OCI-LY1 (cell line): ENCODE data around the gene STK38L.
"Not testable (repeated sequence)": the region's sequence is repeated elsewhere in the genome, so short reads cannot be mapped to it uniquely, and the experiment has no call there.

Experiments used
- CTCF ChIP-seq: fragments of 200-600 bp; sonication (generic), shearing (Covaris generic); IDR thresholded peaks from 2 replicates; pipeline ENCODE4 v1.5.1; 2017; ENCODE audit warnings: mild to moderate bottlenecking, antibody characterized with exemption, low read length, moderate library complexity, mixed read lengths
- EZH2 ChIP-seq: fragments of 200-600 bp; sonication (generic), shearing (Covaris generic); IDR thresholded peaks from 2 replicates; pipeline ENCODE4 v1.8.0; 2017; ENCODE audit warnings: borderline replicate concordance, mixed run types, mild to moderate bottlenecking, antibody characterized with exemption, low read length, moderate library complexity, mixed read lengths

DNA sequence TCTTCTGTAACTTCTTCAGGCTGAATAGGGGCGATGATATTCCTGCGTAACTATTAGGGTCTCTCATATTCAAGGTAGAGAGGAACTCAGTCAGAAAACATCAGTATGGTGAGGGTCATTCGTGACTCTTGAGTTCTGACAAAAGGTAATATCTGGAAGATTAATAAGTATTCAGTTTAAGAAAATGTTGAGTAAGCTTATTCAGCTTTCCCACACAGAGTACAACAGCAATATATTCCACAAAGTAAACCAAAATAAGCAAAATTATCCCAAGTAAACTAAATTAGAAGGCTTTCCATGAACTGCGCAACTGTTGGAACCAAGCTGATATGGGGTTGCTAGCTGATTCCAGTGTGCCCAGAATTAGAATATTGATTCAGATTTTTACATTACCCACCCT is 12.7 kb upstream of the STK38L start:
- TF ChIP-seq CTCF, EZH2: not testable (repeated sequence)
